Measurements from ENCODE around the gene TFEB.

The TFEB gene

DNA sequence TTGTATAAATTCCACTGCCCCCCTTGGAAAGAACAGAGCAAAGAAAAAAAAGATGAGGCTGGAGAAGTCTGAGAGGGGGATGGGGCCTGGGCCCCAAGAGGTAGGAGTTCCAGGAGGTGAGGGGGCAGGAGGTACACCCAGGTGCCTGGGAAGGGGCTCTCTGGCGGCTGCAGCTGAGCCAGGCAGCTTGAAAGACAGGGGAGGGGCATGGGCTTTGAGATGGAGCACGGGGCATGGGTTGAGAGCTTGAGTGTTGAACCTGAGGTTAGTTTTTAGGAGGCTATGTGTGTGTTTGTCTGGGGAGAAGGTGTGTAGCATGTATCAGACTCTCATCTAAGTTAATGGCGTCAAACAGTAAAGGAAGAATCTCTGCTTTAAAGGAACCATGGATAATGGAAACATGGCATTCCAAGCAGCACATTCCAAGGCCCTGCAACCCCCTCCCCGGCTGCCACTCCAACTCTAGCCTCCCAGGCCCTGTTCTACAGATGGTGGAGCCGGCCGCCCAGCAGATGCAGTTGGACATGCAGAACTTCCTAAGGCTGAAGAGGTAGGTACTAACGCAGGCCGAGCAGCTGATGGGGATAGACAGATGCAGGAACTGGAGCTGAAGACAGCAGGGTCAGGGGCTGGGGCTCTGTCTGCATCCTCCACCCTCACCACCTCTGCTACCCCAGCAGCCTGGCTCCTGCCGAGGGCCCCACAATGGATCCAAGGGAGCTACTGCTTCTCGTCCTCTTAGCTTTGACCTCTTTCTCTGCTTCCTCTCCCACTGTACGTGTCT, 55.0 kb downstream of the TFEB start:
- Histone ChIP-seq H3K4me3 (replicated peaks; ENCODE audit: insufficient read depth, low read length) (no peak overlapping the region), H3K27ac (replicated peaks) (no peak overlapping the region), H3K27me3 (ENCODE audit: insufficient read depth, poor library complexity, severe bottlenecking) (peaks cover 10% of the 10 kb centered on the region)
- TF ChIP-seq POLR2AphosphoS5 (IDR thresholded peaks at IDR 0.05; ENCODE audit: low read depth): no peak
- TF ChIP-seq, protein P1, sequence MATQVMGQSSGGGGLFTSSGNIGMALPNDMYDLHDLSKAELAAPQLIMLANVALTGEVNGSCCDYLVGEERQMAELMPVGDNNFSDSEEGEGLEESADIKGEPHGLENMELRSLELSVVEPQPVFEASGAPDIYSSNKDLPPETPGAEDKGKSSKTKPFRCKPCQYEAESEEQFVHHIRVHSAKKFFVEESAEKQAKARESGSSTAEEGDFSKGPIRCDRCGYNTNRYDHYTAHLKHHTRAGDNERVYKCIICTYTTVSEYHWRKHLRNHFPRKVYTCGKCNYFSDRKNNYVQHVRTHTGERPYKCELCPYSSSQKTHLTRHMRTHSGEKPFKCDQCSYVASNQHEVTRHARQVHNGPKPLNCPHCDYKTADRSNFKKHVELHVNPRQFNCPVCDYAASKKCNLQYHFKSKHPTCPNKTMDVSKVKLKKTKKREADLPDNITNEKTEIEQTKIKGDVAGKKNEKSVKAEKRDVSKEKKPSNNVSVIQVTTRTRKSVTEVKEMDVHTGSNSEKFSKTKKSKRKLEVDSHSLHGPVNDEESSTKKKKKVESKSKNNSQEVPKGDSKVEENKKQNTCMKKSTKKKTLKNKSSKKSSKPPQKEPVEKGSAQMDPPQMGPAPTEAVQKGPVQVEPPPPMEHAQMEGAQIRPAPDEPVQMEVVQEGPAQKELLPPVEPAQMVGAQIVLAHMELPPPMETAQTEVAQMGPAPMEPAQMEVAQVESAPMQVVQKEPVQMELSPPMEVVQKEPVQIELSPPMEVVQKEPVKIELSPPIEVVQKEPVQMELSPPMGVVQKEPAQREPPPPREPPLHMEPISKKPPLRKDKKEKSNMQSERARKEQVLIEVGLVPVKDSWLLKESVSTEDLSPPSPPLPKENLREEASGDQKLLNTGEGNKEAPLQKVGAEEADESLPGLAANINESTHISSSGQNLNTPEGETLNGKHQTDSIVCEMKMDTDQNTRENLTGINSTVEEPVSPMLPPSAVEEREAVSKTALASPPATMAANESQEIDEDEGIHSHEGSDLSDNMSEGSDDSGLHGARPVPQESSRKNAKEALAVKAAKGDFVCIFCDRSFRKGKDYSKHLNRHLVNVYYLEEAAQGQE (IDR thresholded peaks at IDR 0.05; ENCODE audit: insufficient replicate concordance, low read depth): no peak
- TF ChIP-seq SPI1 (IDR thresholded peaks at IDR 0.05; ENCODE audit: borderline replicate concordance, low read depth): no peak
- TF ChIP-seq GABPA (IDR thresholded peaks at IDR 0.05; ENCODE audit: low read depth): no peak
- TF ChIP-seq, protein P2, sequence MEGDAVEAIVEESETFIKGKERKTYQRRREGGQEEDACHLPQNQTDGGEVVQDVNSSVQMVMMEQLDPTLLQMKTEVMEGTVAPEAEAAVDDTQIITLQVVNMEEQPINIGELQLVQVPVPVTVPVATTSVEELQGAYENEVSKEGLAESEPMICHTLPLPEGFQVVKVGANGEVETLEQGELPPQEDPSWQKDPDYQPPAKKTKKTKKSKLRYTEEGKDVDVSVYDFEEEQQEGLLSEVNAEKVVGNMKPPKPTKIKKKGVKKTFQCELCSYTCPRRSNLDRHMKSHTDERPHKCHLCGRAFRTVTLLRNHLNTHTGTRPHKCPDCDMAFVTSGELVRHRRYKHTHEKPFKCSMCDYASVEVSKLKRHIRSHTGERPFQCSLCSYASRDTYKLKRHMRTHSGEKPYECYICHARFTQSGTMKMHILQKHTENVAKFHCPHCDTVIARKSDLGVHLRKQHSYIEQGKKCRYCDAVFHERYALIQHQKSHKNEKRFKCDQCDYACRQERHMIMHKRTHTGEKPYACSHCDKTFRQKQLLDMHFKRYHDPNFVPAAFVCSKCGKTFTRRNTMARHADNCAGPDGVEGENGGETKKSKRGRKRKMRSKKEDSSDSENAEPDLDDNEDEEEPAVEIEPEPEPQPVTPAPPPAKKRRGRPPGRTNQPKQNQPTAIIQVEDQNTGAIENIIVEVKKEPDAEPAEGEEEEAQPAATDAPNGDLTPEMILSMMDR (IDR thresholded peaks at IDR 0.05; ENCODE audit: insufficient read depth, low read length): no peak
- DNase-seq (ENCODE audit: low read depth in 1 of 2, low spot score in 1 of 2): no peak

DNA sequence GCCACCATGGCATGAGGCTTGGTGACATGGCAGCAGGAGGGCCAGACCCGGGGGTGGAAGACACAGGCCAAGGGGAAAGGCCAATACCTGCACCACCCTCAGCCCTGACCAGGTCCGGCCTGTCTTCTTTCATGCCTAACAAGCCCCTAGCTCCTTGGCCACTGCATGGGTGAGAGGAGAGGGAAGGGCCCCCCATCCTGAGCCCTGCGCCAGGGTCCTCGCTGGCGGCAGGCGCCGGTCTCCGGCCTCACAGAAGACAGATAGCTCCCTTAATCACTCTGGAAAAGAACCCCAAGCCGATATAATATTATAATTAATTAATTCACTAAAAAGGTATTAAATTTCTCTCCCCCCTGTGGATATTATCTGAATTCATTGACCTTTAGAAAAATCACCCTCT, 55.7 kb downstream of the TFEB start:
- peaks cover 10% of the 10 kb centered on the region for H3K27me3 ChIP-seq (ENCODE audit: insufficient read depth, poor library complexity, severe bottlenecking)
- H3K27ac ChIP-seq (replicated peaks): no peak overlapping the region
- no peak overlapping the region for H3K4me3 ChIP-seq (replicated peaks; ENCODE audit: insufficient read depth, low read length)
- DNase-seq (ENCODE audit: low read depth in 1 of 2, low spot score in 1 of 2): no peak
- TF ChIP-seq GABPA (IDR thresholded peaks at IDR 0.05; ENCODE audit: low read depth): no peak
- TF ChIP-seq, protein P2 (IDR thresholded peaks at IDR 0.05; ENCODE audit: insufficient read depth, low read length): no peak

DNA sequence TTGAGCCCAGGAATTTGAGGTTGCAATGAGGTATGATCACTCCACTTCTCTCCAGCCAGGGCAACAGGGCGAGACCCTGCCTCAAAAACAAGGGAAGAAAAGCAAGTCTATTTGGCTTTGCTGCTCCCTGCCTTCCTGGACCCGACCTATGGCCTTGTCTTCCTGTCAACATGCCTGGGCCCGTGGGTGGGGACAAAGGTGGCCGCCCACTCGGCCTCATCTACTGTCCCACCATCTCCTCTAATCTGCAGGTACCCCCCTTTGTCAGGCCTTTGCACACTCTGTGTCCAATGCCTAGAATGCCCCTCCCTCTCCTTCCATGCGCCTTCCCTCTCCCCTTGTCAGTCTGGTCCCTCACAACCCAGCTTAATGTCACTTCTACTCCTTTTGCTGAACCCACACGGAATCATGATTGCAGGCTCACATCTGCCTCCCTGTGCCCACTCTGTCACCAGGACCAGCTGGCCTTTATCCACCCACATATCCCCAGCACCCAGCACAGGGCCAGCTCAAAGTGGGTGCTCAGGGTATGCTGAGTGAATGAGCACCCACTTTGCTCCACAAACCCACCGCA, 56.8 kb downstream of the TFEB start:
- TF ChIP-seq SPI1 (IDR thresholded peaks at IDR 0.05; ENCODE audit: borderline replicate concordance, low read depth) (no peak), GABPA (IDR thresholded peaks at IDR 0.05; ENCODE audit: low read depth) (no peak), POLR2AphosphoS5 (IDR thresholded peaks at IDR 0.05; ENCODE audit: low read depth) (no peak)
- TF ChIP-seq, protein P2 (IDR thresholded peaks at IDR 0.05; ENCODE audit: insufficient read depth, low read length): no peak
- TF ChIP-seq, protein P1 (IDR thresholded peaks at IDR 0.05; ENCODE audit: insufficient replicate concordance, low read depth): no peak
- H3K27ac ChIP-seq (replicated peaks): no peak overlapping the region
- no peak overlapping the region for H3K4me3 ChIP-seq (replicated peaks; ENCODE audit: insufficient read depth, low read length)
- DNase-seq (ENCODE audit: low read depth in 1 of 2, low spot score in 1 of 2): no peak
- H3K27me3 ChIP-seq (ENCODE audit: insufficient read depth, poor library complexity, severe bottlenecking): peaks cover 10% of the 10 kb centered on the region
